HuH-7.5 (cell line): ENCODE results near the gene COG2.
"Not testable (repeated sequence)": the region's sequence is repeated elsewhere in the genome, so short reads cannot be mapped to it uniquely, and the experiment has no call there.

Experiments used
- DNase-seq: peaks from one replicate; pipeline ENCODE4 v3.0.0; 2011; ENCODE audit warnings: low spot score

The COG2 gene

GRCh38 chr1:230642263-230642959 is at the start of gene COG2:
Gene COG2 (plus strand): TSS chr1:230642481. CDS start chr1:230642607, 126 bp downstream.
- DNase-seq, result peak; percentile 82

GRCh38 chr1:230592848-230593414 is 49.4 kb upstream of the COG2 start:
- no peak for DNase-seq

- no peak for DNase-seq
These were observed 48.0 kb upstream of the COG2 start for GRCh38 chr1:230594214-230594773.

- DNase-seq, result no peak
These were observed 47.1 kb upstream of the COG2 start for GRCh38 chr1:230595181-230595580.

GRCh38 chr1:230596306-230596705 is 46.0 kb upstream of the COG2 start:
- DNase-seq, result no peak

- no peak for DNase-seq
These were observed 43.5 kb upstream of the COG2 start for GRCh38 chr1:230598745-230599144.

- DNase-seq, result no peak
These were observed 42.2 kb upstream of the COG2 start for GRCh38 chr1:230599926-230600656.

GRCh38 chr1:230600657-230601400 is 41.5 kb upstream of the COG2 start:
- not testable (repeated sequence) for DNase-seq

GRCh38 chr1:230609208-230609607 is 33.1 kb upstream of the COG2 start:
- no peak for DNase-seq

- DNase-seq, result no peak
These were observed 31.7 kb upstream of the COG2 start for GRCh38 chr1:230610589-230610988.

GRCh38 chr1:230611128-230611877 is 31.0 kb upstream of the COG2 start:
- DNase-seq, result no peak

- no peak for DNase-seq
These were observed 30.4 kb upstream of the COG2 start for GRCh38 chr1:230611878-230612235.

- DNase-seq, result no peak
These were observed 29.6 kb upstream of the COG2 start for GRCh38 chr1:230612651-230613050.

GRCh38 chr1:230614121-230614520 is 28.2 kb upstream of the COG2 start:
- no peak for DNase-seq

GRCh38 chr1:230618537-230618936 is 23.7 kb upstream of the COG2 start:
- no peak for DNase-seq

- DNase-seq, result no peak
These were observed 21.5 kb upstream of the COG2 start for GRCh38 chr1:230620649-230621323.

GRCh38 chr1:230621324-230622030 is 20.8 kb upstream of the COG2 start:
- DNase-seq, result no peak

GRCh38 chr1:230622151-230622550 is 20.1 kb upstream of the COG2 start:
- no peak for DNase-seq

GRCh38 chr1:230624097-230624713 is 18.1 kb upstream of the COG2 start:
- no peak for DNase-seq

- DNase-seq, result no peak
These were observed 16.0 kb upstream of the COG2 start for GRCh38 chr1:230626232-230626631.
